Measurements from ENCODE around the gene MFRP.
"Not testable (repeated sequence)": the region's sequence is repeated elsewhere in the genome, so short reads cannot be mapped to it uniquely, and the experiment has no call there.

The MFRP gene

GRCh38 chr11:119346605-119347004 is at the start of gene MFRP:
MFRP (minus strand) TSS chr11:119346705; CDS start chr11:119346513, 192 bp downstream.
- TF ChIP-seq POLR2A (IDR thresholded peaks at IDR 0.05; ENCODE audit: low read depth, low read length) = no peak
- no peak for DNase-seq (ENCODE audit: insufficient read length, low spot score)
- no peak for FAIRE-seq

GRCh38 chr11:119391275-119391674 is 44.8 kb upstream of the MFRP start:
- FAIRE-seq = no peak
- TF ChIP-seq POLR2A (IDR thresholded peaks at IDR 0.05; ENCODE audit: low read depth, low read length) = no peak
- no peak for DNase-seq (ENCODE audit: insufficient read length, low spot score)

GRCh38 chr11:119389611-119390254 is 43.2 kb upstream of the MFRP start:
- FAIRE-seq = no peak
- DNase-seq (ENCODE audit: insufficient read length, low spot score) = no peak
- TF ChIP-seq POLR2A (IDR thresholded peaks at IDR 0.05; ENCODE audit: low read depth, low read length) = no peak

GRCh38 chr11:119388103-119388502 is 41.6 kb upstream of the MFRP start:
- TF ChIP-seq POLR2A (IDR thresholded peaks at IDR 0.05; ENCODE audit: low read depth, low read length) = no peak
- DNase-seq (ENCODE audit: insufficient read length, low spot score) (no peak), FAIRE-seq (no peak)

- no peak for DNase-seq (ENCODE audit: insufficient read length, low spot score)
- FAIRE-seq = no peak
Observed at GRCh38 chr11:119384332-119384731, 37.8 kb upstream of the MFRP start.

GRCh38 chr11:119382513-119382912 is 36.0 kb upstream of the MFRP start:
- not testable (repeated sequence) for FAIRE-seq

More at GRCh38 chr11:119384332-119384731, 37.8 kb upstream of the MFRP start:
- TF ChIP-seq POLR2A (IDR thresholded peaks at IDR 0.05; ENCODE audit: low read depth, low read length) = no peak

GRCh38 chr11:119382101-119382500 is 35.6 kb upstream of the MFRP start:
- FAIRE-seq (no peak), DNase-seq (ENCODE audit: insufficient read length, low spot score) (no peak)
- TF ChIP-seq POLR2A (IDR thresholded peaks at IDR 0.05; ENCODE audit: low read depth, low read length) = no peak

More at GRCh38 chr11:119382513-119382912, 36.0 kb upstream of the MFRP start:
- not testable (repeated sequence) for DNase-seq (ENCODE audit: insufficient read length, low spot score)

GRCh38 chr11:119381181-119381988 is 34.9 kb upstream of the MFRP start, which contains the start of gene USP2:
USP2 (minus strand) TSS chr11:119381690; CDS start chr11:119373480, 8,210 bp downstream.
- FAIRE-seq (peak; percentile 66), DNase-seq (ENCODE audit: insufficient read length, low spot score) (peak; percentile 75)
- no peak for TF ChIP-seq POLR2A (IDR thresholded peaks at IDR 0.05; ENCODE audit: low read depth, low read length)

GRCh38 chr11:119380827-119381180 is 34.3 kb upstream of the MFRP start:
- no peak for FAIRE-seq
- no peak for TF ChIP-seq POLR2A (IDR thresholded peaks at IDR 0.05; ENCODE audit: low read depth, low read length)
- DNase-seq (ENCODE audit: insufficient read length, low spot score) = no peak

GRCh38 chr11:119380160-119380826 is 33.8 kb upstream of the MFRP start:
- no peak for TF ChIP-seq POLR2A (IDR thresholded peaks at IDR 0.05; ENCODE audit: low read depth, low read length)
- DNase-seq (ENCODE audit: insufficient read length, low spot score) (no peak), FAIRE-seq (no peak)

GRCh38 chr11:119378851-119379465 is 32.5 kb upstream of the MFRP start:
- no peak for FAIRE-seq
- TF ChIP-seq POLR2A (IDR thresholded peaks at IDR 0.05; ENCODE audit: low read depth, low read length) = no peak
- no peak for DNase-seq (ENCODE audit: insufficient read length, low spot score)

- FAIRE-seq (no peak), DNase-seq (ENCODE audit: insufficient read length, low spot score) (no peak)
- TF ChIP-seq POLR2A (IDR thresholded peaks at IDR 0.05; ENCODE audit: low read depth, low read length) = no peak
Observed at GRCh38 chr11:119377961-119378667, 31.6 kb upstream of the MFRP start.

GRCh38 chr11:119377112-119377901 is 30.8 kb upstream of the MFRP start:
- FAIRE-seq (no peak), DNase-seq (ENCODE audit: insufficient read length, low spot score) (no peak)
- no peak for TF ChIP-seq POLR2A (IDR thresholded peaks at IDR 0.05; ENCODE audit: low read depth, low read length)
